ENCODE results near the gene CCDC17.

DNA sequence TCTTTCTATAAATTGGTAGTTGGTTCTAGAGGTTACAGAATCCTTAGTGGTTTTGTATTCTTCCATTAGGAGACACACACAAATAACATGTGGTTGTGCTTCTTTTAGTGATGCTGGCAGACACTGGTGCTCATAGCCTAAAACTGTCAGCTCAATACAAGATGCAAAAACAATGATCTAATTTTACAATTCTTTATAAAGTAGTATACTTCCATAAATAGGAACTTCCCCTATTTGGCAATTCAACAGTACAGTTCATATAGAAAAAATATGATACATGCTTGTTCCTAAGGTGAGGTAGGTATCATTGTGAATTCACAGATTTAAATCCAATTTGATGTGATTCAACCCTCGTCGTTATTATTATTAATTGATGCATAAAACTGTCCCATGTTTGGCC, 20.8 kb upstream of the CCDC17 start:
- no peak for TF ChIP-seq CTCF (optimal IDR thresholded peaks at IDR 0.05 in 1 of 3, IDR thresholded peaks at IDR 0.05 in 1 of 3, conservative IDR thresholded peaks at IDR 0.05 in 1 of 3; ENCODE audit: extremely low read depth in 1 of 3, insufficient read depth in 2 of 3, low read length in 3 of 3)
- no peak for TF ChIP-seq EZH2 (IDR thresholded peaks at IDR 0.05; ENCODE audit: low read length)

All from keratinocyte (primary cell).